Prostate gland (tissue), 2 donors: ENCODE measurements around the gene RBBP8NL. TPM values are rescaled to one million over a fixed set of nuclear protein-coding genes. Genes with fewer than 3 reads are reported as not detected.
"Not testable (repeated sequence)": the region's sequence is repeated elsewhere in the genome, so short reads cannot be mapped to it uniquely, and the experiment has no call there.

Experiments used
- DNase-seq: peaks from one replicate; pipeline ENCODE4 v3.0.0-alpha.2; 2019; ENCODE audit warnings: low spot score
- H3K27ac ChIP-seq, 2 donors: fragments of 200-600 bp; sonication (generic); 2 replicates each; pipeline ENCODE4 v1.5.1; 2017 to 2019
- H3K27me3 ChIP-seq: fragments of 200-600 bp; sonication (generic); replicated peaks from 2 replicates; pipeline ENCODE4 v1.5.1; 2019; ENCODE audit not compliant: insufficient read depth
- H3K36me3 ChIP-seq, 2 donors: fragments of 200-600 bp; sonication (generic); 1 replicate in 1 of 2; 2 replicates in 1 of 2; pipeline versions ENCODE4 v1.5.1 to v1.8.1; 2017 to 2019
- H3K4me1 ChIP-seq: fragments of 200-600 bp; sonication (generic); replicated peaks from 2 replicates; pipeline ENCODE4 v1.5.1; 2019
- H3K4me3 ChIP-seq, 2 donors: fragments of 200-600 bp; sonication (generic); 2 replicates each; pipeline ENCODE4 v1.5.1; 2017 to 2019
- H3K9me3 ChIP-seq: fragments of 200-600 bp; sonication (generic); 2 replicates; pipeline ENCODE4 v1.5.1; 2017
- POLR2A ChIP-seq: fragments of 450-650 bp; IDR thresholded peaks from one replicate; pipeline ENCODE4 v1.6.1; 2016; ENCODE audit warnings: antibody characterized with exemption, mild to moderate bottlenecking
- POLR2AphosphoS5 ChIP-seq: sonication (generic); formaldehyde crosslinking; IDR thresholded peaks from one replicate; pipeline ENCODE4 v1.6.1; 2017; ENCODE audit warnings: antibody characterized with exemption
- WGBS: methylation state at CpG from one replicate; pipeline ENCODE4 v1.1.5; 2018; 5-methylcytosine and 5-hydroxymethylcytosine counted together
- intact Hi-C: fragments of 100-400 bp; cut with DNase I; formaldehyde crosslinking; loops from one replicate; pipeline ENCODE4 v1.14.2; 2022
- total RNA-seq, 2 donors: library from RNA; depleted of rRNA; stranded (reverse); fragments of >200 nt; gene quantifications; one replicate each; pipeline ENCODE4 v1.1.0, GENCODE V29; 2016
- TF ChIP-seq, protein P1 (sequence below), 4 experiments: fragments of 200-600 bp in 2 of 4; fragments of 450-650 bp in 2 of 4; sonication (generic) in 2 of 4; IDR thresholded peaks; 1 replicate in 3 of 4; 2 replicates in 1 of 4; pipeline ENCODE4 v1.5.1; 2016 to 2019; ENCODE audit warnings: antibody characterized with exemption in 4 of 4, mild to moderate bottlenecking in 2 of 4, moderate library complexity in 2 of 4

The RBBP8NL gene
- total RNA-seq, 2 donors from 2014 or later = 4.9 to 10.9 TPM

DNA sequence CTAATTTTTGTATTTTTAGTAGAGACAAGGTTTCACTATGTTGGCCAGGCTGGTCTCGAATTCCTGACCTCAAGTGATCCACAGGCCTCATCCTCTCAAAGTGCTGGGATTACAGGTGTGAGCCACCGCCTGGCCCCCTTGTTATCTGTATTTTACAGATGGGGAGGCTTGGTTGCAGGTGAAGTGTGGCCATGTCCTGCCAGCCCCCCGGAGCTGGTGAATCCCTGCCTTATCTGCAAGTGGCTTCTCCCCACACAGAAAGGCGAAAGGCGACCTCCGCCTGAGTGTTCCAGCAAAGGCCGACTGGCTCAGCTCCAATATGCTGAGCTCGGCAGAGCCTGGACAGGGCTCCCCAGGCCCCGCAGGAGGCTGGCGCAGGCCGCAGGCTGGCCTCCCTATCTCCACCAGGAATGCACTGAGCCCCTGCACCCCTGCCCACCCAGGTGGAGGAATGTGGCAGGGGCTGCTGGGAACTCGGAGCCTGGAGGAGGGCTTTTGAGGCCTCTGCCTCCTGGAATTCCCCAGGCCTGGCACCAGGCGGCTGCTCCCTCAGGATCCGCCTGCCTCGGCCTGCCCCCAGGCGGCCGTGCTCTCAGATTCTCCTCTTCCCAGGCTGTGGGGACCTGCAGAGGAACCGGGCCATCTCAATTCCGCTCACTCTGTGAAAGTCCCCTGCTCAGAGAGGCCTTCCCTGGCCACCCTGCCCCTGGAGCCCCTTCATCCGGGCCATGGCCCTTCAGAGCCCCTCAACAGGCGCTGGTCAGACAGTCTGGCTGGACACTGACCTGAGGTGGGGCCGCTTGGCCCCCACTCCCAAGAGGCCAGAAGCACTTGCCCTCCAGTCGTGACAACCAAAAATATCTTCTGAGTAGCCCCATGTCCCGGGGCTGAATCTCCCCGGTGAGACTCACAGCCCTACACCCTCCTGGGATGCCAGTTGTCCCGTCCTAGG lies 51.0 kb downstream of the RBBP8NL start:
- H3K4me1 ChIP-seq = peaks cover 21% of the 10 kb centered on the region
- no peaks in the 10 kb centered on the region for H3K27me3 ChIP-seq
- TF ChIP-seq POLR2A = no peak
- peak; percentile 54 for TF ChIP-seq POLR2AphosphoS5
- TF ChIP-seq, protein P1, sequence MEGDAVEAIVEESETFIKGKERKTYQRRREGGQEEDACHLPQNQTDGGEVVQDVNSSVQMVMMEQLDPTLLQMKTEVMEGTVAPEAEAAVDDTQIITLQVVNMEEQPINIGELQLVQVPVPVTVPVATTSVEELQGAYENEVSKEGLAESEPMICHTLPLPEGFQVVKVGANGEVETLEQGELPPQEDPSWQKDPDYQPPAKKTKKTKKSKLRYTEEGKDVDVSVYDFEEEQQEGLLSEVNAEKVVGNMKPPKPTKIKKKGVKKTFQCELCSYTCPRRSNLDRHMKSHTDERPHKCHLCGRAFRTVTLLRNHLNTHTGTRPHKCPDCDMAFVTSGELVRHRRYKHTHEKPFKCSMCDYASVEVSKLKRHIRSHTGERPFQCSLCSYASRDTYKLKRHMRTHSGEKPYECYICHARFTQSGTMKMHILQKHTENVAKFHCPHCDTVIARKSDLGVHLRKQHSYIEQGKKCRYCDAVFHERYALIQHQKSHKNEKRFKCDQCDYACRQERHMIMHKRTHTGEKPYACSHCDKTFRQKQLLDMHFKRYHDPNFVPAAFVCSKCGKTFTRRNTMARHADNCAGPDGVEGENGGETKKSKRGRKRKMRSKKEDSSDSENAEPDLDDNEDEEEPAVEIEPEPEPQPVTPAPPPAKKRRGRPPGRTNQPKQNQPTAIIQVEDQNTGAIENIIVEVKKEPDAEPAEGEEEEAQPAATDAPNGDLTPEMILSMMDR (IDR thresholded peaks at IDR 0.05) = peak in 3 of 4 experiments; percentile 39 to 87 (median 72)
- H3K36me3 ChIP-seq = no peaks in the 10 kb centered on the region
- H3K27ac ChIP-seq = peak overlapping the region; percentile 66 to 77
- H3K4me3 ChIP-seq = no peak overlapping the region
- 27% methylated on average over 23 of the region's 26 CpGs for WGBS
- DNase-seq = no peak
- H3K9me3 ChIP-seq = no peaks in the 10 kb centered on the region
- intact Hi-C loops = loop anchor here (2.0 kb wide), 2 partner anchors 24 to 74 kb away; partner anchors contain the start of gene ADRM1

- no peak overlapping the region for H3K4me3 ChIP-seq
- DNase-seq = no peak
- intact Hi-C loops = no loop called here
- no peaks in the 10 kb centered on the region for H3K9me3 ChIP-seq
- H3K27me3 ChIP-seq = no peaks in the 10 kb centered on the region
- TF ChIP-seq, protein P1 (IDR thresholded peaks at IDR 0.05) = peak in 1 of 4 experiments; percentile 4
- TF ChIP-seq POLR2AphosphoS5 = no peak
- no peaks in the 10 kb centered on the region for H3K36me3 ChIP-seq
- WGBS = 43% methylated on average over 24 of the region's 24 CpGs
- peaks cover 21% of the 10 kb centered on the region for H3K4me1 ChIP-seq
- peak overlapping the region; percentile 42 to 53 for H3K27ac ChIP-seq
These were observed 52.8 kb downstream of the RBBP8NL start for GRCh38 chr20:62374331-62375152.

- DNase-seq, H3K27me3 ChIP-seq, H3K4me3 ChIP-seq, H3K36me3 ChIP-seq, H3K9me3 ChIP-seq, intact Hi-C loops: not testable (repeated sequence)
- Histone ChIP-seq H3K27ac (peak overlapping the region; percentile 42 to 53), H3K4me1 (peaks cover 27% of the 10 kb centered on the region)
- 90% methylated on average over 30 of the region's 40 CpGs for WGBS
These were observed 53.6 kb downstream of the RBBP8NL start for GRCh38 chr20:62373631-62374179.

GRCh38 chr20:62372042-62372993 lies 55.0 kb downstream of the RBBP8NL start:
- 83% methylated on average over 29 of the region's 29 CpGs for WGBS
- no peak overlapping the region for H3K4me3 ChIP-seq
- no peak for DNase-seq
- no peaks in the 10 kb centered on the region for H3K36me3 ChIP-seq
- H3K27me3 ChIP-seq = no peaks in the 10 kb centered on the region
- intact Hi-C loops = no loop called here
- H3K27ac ChIP-seq = peak overlapping the region; percentile 54 to 60
- H3K4me1 ChIP-seq = peaks cover 34% of the 10 kb centered on the region
- TF ChIP-seq POLR2AphosphoS5 (no peak), POLR2A (no peak)
- TF ChIP-seq, protein P1 (IDR thresholded peaks at IDR 0.05) = no peak
- H3K9me3 ChIP-seq = no peaks in the 10 kb centered on the region
